Mesenteric fat pad (tissue), 1 donor: ENCODE measurements around the gene IFIH1. TPM values are rescaled to one million over a fixed set of nuclear protein-coding genes. Genes with fewer than 3 reads are reported as not detected.

ENCODE experiments used
- DNase-seq: peaks from one replicate; pipeline ENCODE4 v3.0.0-alpha.2; 2020; ENCODE audit warnings: low spot score
- total RNA-seq: library from RNA; stranded (reverse); fragmentation: NEBNext Ultra II Directional; extraction: Animal tissue kit (Norgen Biotek cat#: 25700); gene quantifications from one replicate; pipeline ENCODE4 v1.2.1, GENCODE V29; 2021
- donor health status: DM: yes; HTN: yes; CAD: no.

IFIH1 gene
- total RNA-seq, 1 donor from 2014 or later: 13.9 TPM

DNA sequence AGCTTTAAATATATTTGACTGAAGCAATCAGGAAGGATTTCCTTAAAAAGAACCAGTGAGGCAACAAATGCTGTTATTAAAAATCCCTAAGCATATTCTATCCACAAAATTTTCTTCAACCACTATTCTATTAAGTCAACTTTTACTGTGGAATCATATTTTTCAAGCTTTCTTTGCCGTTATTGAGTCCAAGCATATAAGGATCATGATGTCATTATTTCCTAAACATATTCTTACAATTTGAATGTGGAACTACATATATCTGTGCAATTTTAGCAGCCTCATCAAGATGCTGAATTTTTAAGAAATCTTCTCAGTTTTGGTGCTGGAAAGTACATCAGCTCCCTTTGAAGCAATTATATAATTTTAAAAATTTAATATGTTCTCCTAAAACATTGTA, 5.6 kb downstream of the IFIH1 start:
- DNase-seq: no peak

DNA sequence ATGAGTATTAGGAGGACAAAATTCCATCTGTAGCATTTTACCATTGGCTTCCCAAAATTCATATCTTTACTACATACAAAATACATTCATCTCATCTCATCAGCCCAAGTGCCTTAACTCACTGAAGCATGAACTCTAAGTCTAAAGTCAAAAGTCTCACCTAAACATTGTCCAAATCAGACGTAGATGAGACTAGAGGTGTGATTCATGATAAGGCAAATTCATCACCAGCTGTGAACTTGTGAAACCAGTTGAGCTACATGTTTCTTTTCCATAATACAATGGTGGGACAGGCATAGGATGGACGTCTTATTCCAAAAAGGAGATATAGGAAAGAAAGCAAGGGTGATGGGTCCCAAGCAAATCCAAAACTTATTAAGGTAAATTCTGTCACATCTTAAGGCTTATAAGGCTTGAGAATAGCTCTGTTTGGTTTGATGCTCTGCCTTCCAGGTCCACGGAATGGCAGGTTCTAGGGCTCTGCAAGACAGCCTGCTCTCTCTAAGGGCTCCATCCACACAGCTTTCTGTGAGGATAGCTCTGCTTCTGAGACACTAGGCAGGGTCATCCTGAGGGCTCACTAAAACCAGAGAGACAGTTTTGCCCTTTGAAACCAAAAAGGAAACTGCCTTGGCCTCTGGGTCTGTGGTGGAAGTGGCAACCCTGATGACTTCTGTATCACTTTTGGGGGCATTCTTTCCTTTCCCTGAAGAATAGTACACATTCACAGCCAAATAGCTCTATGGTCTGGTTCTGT, 9.6 kb downstream of the IFIH1 start:
- DNase-seq: no peak

DNA sequence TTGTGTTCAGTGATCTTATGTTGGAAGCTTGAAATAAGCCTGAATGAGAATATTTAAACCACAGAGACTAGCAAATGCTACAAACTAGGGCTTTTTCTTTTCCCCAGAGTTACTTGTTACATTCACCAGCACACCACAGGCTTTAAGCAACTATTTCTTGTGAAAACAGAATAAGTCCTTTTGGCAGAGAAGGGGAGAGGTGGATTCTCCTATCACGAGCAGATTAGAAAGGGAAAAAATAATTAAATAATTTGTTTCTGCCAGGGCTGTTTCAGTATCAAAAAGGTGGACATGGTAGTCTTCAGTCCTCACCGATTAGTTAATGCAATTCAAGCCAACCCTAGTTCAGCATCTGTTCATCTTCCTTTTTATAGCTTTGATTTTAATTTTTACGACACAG, 12.6 kb downstream of the IFIH1 start:
- no peak for DNase-seq

- no peak for DNase-seq
Measured at GRCh38 chr2:162301877-162302276, 16.6 kb downstream of the IFIH1 start.

DNA sequence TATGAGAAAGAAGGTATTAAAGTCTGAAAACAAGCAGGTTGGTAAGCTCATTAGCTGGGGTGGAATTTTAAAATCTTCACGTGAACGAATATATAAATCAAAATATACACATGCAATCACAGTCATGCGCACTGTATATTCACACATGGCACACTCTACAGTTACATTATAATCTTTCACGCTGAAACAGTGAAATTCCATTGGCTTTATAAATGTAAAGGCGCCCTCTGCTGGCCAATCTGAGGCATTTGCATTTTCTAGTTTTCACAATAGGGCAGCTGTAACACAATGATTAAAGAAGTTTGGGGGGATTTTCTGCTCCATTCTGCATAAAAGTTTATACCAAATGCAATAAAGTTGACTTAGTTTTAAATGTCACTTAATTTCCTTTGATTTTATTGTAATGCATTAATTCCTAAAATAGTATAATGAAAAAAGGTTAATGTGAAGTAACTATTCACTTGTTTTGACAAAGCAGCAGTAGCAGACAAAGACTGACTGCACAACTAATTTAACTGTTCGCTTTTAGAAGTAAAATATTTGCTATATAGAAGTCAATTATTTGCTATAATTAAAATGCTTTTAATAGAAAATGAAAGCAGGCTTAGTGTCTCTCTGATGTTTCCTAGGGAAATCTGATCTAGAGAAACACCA, 17.2 kb downstream of the IFIH1 start:
- DNase-seq: no peak

DNA sequence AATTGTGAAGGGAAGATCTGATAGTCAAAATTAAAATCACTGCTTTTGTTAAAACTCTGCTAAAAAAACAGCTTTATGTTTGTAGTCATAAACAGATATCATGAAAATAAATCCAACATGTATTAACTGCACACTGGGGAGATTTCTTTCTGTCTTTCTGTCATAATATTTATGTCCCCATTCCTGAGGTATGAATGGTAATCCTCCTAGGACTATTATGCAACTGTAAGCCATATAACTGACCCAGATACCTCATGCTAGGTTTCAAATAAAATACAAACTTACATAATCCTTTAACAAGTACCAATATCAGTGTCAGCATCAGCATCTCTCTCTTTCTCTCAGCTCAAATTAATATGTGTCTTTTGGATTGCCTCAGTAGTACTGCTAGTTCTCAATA, 18.2 kb downstream of the IFIH1 start:
- DNase-seq: no peak

DNA sequence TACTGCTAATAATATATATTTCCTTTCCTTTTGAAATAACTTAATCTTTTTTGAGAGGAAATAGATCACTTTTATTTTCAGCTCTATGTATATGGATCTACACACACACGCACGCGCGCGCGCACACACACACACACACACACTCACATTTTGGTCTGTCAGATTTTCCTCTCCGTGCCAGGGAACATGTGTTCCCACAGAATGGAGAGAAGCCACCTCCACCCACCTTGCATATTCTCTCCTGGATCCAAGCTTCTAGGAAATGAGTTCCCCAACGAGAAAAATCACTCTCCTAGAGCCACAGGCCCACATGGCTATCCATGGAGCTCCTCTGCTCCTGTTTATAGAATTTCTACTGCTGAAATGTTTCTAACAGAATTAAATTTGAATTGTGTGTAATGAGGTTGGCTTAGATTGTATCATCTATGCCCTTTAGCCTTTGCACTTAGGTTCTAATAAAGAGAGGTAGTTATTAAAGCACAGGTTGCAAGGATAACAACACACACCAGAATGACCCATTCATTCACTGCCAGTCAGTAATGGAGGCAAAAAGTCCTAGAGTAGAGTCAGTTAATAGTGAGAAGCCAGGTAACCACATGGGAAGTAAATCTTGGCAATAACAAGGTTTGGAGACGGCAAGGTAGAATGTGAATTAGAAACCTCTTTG, 19.7 kb downstream of the IFIH1 start:
- DNase-seq: no peak

- DNase-seq: no peak
Measured at GRCh38 chr2:162297925-162298552, 20.4 kb downstream of the IFIH1 start.

GRCh38 chr2:162295009-162295408, 23.5 kb downstream of the IFIH1 start:
- DNase-seq: no peak

DNA sequence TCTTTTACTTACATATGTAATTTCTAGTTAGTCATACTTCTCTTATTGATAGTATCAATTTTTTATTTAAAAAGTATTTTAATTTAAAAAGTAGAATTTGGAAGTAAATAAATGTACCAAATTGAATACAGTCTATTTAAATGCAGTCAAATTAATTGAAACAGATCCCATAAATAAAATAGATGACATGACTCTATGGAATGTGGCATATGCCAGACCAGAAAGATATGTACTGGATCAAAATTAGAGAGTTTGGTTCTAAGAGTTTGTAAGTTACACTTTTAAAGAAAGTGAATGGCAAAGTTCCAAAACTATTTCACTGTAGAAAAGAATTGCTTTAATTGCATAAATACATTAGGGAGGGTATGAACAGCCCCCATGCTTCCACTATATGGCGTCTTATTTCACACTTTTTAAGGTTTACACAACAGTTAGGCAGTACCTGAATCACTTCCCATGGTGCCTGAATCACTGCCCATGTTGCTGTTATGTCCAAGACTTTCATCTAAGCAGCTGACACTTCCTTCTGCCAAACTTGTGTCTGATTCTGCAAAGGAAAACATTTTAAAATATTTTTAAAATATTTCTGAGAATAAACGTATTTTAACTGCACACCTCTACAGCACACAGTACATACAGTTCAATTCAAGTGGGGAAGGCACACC, 25.2 kb downstream of the IFIH1 start:
- DNase-seq: no peak

- no peak for DNase-seq
Measured at GRCh38 chr2:162291748-162292147, 26.7 kb downstream of the IFIH1 start.

DNA sequence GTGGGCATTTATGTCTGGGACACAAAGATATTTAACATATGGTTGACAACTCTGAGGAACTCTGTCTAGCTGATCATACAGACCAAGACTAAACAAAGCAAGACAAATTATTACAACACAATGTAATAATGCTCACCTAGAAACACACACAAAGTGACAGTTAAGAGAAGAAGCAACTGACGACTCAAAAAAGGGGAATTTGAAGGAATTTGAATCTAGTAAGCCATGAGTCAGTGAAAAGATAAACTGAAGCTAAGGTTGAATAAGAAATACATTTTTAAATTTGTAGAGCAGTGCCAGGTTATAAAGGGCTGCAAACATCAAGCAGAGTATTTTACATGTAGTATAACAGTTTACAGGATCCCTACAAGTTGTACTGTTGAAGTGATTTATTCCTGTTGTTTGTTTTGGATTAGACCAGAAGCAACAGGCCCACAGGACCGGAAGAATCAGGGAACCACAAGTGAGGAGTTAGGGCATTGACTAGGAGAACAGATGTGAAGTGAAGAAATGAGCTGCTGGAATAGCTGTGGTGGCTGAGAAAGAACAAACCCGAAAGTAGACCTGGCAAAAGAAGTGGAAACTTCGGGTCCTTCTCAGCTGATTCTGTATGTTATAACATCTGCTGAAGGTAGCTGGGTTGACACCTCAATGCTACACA, 35.6 kb downstream of the IFIH1 start:
- no peak for DNase-seq

- DNase-seq: no peak
Measured at GRCh38 chr2:162280654-162281053, 37.8 kb downstream of the IFIH1 start.

- DNase-seq: no peak
Measured at GRCh38 chr2:162277381-162277780, 41.1 kb downstream of the IFIH1 start.

GRCh38 chr2:162267996-162268395, 50.5 kb downstream of the IFIH1 start:
- DNase-seq: no peak

GRCh38 chr2:162267496-162267895, 51.0 kb downstream of the IFIH1 start:
- no peak for DNase-seq

GRCh38 chr2:162266460-162266760, 52.1 kb downstream of the IFIH1 start:
- no peak for DNase-seq

DNA sequence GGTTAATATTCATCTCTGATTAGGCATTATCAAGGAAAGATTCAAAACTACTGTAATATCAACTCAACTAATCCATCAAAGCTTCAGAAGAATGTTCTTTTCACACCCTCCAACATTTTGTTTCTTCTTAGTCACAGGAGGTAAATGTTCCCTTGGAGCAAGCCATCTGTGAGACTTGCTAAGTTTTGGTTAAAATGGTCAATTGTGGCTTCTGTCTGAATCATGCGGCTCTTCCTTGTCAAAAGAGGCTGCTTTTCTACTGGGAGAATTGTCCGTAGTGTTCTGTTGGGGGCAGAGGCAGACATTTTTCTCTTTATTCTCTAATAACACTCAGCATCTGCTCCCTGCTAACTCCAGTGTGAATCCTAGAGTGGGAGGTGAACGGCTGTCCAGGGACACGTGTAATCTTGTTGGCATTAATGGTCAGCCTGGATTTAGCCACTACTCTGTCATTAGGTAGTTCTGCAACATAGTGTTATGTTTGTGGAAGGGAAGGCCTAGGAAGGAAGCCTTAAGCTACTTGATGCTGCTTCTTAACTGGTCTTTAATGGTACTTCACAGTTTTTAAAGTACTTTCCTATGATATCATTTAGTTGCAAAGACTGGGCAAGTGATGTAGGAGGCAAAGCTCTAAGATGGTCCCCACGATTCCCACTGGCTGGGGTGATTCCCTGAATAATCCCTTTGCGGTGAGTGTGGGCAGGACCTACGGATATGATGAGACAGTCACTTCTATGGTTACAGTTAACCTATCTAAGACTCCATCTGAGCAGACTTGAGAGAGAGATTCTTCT, 52.6 kb downstream of the IFIH1 start:
- DNase-seq: no peak

DNA sequence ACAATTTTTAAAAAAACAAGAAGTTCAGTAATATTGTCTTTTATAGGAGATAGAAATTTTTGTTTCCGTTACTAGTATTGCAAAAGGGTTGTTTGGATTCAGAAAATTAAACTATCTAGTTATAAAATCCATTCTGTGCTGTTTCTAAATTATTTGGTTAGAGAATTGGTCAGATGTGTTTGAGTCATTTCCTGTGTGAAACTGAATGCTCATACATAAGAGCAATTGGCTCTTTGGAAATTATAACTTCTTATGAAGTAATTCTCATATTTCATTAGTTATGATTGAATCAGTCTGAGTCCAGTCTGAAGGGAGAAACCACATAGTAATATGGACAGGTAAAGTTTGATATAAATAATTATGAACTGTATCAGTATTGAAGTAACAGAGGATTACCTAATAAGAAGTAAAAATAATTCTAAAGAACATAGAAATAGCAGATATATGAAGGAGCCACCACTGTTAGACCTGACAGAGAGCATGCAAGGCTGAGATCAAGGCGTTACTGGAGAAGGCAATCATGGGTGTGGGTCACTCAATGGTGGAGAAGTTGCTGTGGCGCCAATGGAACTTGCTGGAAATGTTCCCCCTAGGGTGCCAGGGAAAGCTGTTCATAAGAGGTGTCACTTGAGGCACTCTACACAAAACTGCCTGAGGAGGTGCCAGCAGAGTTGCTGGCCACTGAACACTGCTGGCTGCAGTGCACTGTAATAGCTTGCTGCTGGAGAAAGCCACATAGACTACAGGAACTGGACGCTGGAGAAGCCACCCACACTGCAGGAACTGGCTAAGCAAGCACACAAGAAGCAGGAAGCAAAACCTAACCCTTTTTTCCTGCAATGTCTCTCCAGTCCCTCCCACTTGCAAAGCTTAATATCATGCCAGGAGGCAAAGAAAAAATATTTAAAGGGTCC, 57.2 kb downstream of the IFIH1 start:
- DNase-seq: no peak
